Endothelial cell (in vitro differentiated cells): Measurements from ENCODE around the gene KCNH4. TPM values are rescaled to one million over a fixed set of nuclear protein-coding genes. Genes with fewer than 3 reads are reported as not detected.

ENCODE experiments used
- DNase-seq: peaks from one replicate; pipeline ENCODE4 v3.0.0; 2021; ENCODE audit warnings: low spot score
- H3K27ac Mint-ChIP-seq: one replicate; pipeline ENCODE4 v1.8.0; 2021; ENCODE audit warnings: mixed read lengths, inconsistent platforms; ENCODE audit not compliant: unreplicated experiment
- H3K27me3 Mint-ChIP-seq: one replicate; pipeline ENCODE4 v1.8.0; 2021; ENCODE audit warnings: mild to moderate bottlenecking, moderate library complexity, mixed read lengths, inconsistent platforms; ENCODE audit not compliant: unreplicated experiment
- H3K36me3 Mint-ChIP-seq: one replicate; pipeline ENCODE4 v1.8.0; 2021; ENCODE audit warnings: mild to moderate bottlenecking, low read depth, mixed read lengths, inconsistent platforms; ENCODE audit not compliant: unreplicated experiment
- H3K4me1 Mint-ChIP-seq: one replicate; pipeline ENCODE4 v1.8.0; 2021; ENCODE audit warnings: mild to moderate bottlenecking, mixed read lengths, inconsistent platforms; ENCODE audit not compliant: unreplicated experiment
- H3K4me3 Mint-ChIP-seq: one replicate; pipeline ENCODE4 v1.8.0; 2021; ENCODE audit warnings: mild to moderate bottlenecking, mixed read lengths, inconsistent platforms; ENCODE audit not compliant: unreplicated experiment
- H3K9me3 Mint-ChIP-seq: one replicate; pipeline ENCODE4 v1.8.0; 2021; ENCODE audit warnings: mixed read lengths, inconsistent platforms; ENCODE audit not compliant: unreplicated experiment
- total RNA-seq: library from RNA; stranded (reverse); fragmentation: NEBNext Ultra II Directional; extraction: Animal tissue kit (Norgen Biotek cat#: 25700); gene quantifications from one replicate; pipeline ENCODE4 v1.2.1, GENCODE V29; 2021; ENCODE audit not compliant: unreplicated experiment
- TF ChIP-seq, protein P1 (sequence below): fragments of 200-600 bp; sonication (generic); IDR thresholded peaks from one replicate; pipeline ENCODE4 v1.5.0; 2021; ENCODE audit warnings: antibody characterized with exemption; ENCODE audit not compliant: unreplicated experiment

Gene KCNH4
- total RNA-seq, 1 donor from 2014 or later: 0.08 TPM

- H3K27me3 Mint-ChIP-seq: peaks cover 14% of the 10 kb centered on the region
- DNase-seq: peak; percentile 48
- no peaks in the 10 kb centered on the region for H3K9me3 Mint-ChIP-seq
- peak within 1 kb of the TSS; percentile 56 for H3K4me3 Mint-ChIP-seq
- H3K4me1 Mint-ChIP-seq: peaks cover 9% of the 10 kb centered on the region
- TF ChIP-seq, protein P1, sequence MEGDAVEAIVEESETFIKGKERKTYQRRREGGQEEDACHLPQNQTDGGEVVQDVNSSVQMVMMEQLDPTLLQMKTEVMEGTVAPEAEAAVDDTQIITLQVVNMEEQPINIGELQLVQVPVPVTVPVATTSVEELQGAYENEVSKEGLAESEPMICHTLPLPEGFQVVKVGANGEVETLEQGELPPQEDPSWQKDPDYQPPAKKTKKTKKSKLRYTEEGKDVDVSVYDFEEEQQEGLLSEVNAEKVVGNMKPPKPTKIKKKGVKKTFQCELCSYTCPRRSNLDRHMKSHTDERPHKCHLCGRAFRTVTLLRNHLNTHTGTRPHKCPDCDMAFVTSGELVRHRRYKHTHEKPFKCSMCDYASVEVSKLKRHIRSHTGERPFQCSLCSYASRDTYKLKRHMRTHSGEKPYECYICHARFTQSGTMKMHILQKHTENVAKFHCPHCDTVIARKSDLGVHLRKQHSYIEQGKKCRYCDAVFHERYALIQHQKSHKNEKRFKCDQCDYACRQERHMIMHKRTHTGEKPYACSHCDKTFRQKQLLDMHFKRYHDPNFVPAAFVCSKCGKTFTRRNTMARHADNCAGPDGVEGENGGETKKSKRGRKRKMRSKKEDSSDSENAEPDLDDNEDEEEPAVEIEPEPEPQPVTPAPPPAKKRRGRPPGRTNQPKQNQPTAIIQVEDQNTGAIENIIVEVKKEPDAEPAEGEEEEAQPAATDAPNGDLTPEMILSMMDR: no peak
- H3K36me3 Mint-ChIP-seq: no peaks in the 10 kb centered on the region
- peak within 1 kb of the TSS; percentile 84 for H3K27ac Mint-ChIP-seq
Observed at GRCh38 chr17:42193969-42194899, 13.3 kb upstream of the KCNH4 start, which contains the start of gene GHDC. TSS of gene GHDC (minus strand) at chr17:42194494. CDS start at chr17:42193581, 913 bp downstream.

DNA sequence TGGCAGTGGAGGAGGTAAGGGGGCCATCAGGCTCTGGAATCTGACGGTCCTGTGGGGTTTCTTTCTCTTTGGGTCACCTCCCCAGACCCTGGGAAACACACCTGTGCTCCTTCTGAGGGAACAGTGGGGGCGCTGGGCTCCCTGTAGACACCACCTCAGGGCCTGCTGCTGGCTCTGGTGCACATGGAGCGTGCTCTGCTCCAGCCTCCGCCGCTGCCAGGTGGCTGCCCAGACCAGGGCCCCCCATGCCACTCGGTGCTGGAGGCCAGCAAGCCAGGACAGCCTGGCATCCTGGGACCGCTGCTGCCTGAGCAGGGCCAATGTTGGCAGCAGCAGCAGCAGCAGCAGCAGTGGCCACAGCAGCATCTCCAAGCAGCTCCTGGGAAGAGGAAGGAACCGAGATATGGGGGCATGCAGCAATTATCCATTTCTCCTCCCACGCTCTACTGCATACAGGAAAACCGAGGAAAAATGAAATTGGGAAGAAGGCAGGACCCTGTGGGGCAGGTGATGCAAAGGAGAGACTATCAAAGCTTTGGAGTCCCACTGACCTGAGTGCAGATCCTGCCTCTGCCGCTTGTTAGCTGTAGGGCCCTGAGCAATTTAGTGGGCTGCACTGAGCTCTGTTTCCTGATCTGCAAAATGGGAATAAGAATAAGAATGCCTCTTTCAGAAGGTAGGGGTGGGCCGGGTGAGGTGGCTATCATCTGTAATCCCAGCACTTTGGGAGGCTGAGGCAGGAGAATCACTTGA is 12.4 kb upstream of the KCNH4 start:
- H3K27me3 Mint-ChIP-seq: peaks cover 14% of the 10 kb centered on the region
- H3K4me3 Mint-ChIP-seq: peak overlapping the region; percentile 56
- H3K4me1 Mint-ChIP-seq: peaks cover 15% of the 10 kb centered on the region
- H3K27ac Mint-ChIP-seq: no peak overlapping the region
- TF ChIP-seq, protein P1: no peak
- peaks cover 4% of the 10 kb centered on the region for H3K36me3 Mint-ChIP-seq
- H3K9me3 Mint-ChIP-seq: no peaks in the 10 kb centered on the region
- no peak for DNase-seq

- no peak for DNase-seq
- H3K27me3 Mint-ChIP-seq: peaks cover 10% of the 10 kb centered on the region
- peaks cover 4% of the 10 kb centered on the region for H3K36me3 Mint-ChIP-seq
- H3K27ac Mint-ChIP-seq: no peak overlapping the region
- no peaks in the 10 kb centered on the region for H3K9me3 Mint-ChIP-seq
- TF ChIP-seq, protein P1: no peak
- peaks cover 15% of the 10 kb centered on the region for H3K4me1 Mint-ChIP-seq
- H3K4me3 Mint-ChIP-seq: no peak overlapping the region
Observed at GRCh38 chr17:42192189-42193126, 11.5 kb upstream of the KCNH4 start.

- Mint-ChIP-seq H3K27ac (no peak overlapping the region), H3K27me3 (peaks cover 10% of the 10 kb centered on the region), H3K4me3 (no peak overlapping the region), H3K4me1 (peaks cover 17% of the 10 kb centered on the region), H3K36me3 (peaks cover 4% of the 10 kb centered on the region), H3K9me3 (no peaks in the 10 kb centered on the region)
- no peak for DNase-seq
- TF ChIP-seq, protein P1: no peak
Observed at GRCh38 chr17:42191275-42191608, 10.3 kb upstream of the KCNH4 start.
